Smooth muscle cell (in vitro differentiated cells): ENCODE measurements around the gene RAC3. TPM values are rescaled to one million over a fixed set of nuclear protein-coding genes. Genes with fewer than 3 reads are reported as not detected.

Experiments used
- DNase-seq: peaks from one replicate; lab custom pipeline; 2025; ENCODE audit not compliant: unreplicated experiment; lab: John Stamatoyannopoulos, UW
- H2AFZ ChIP-seq: fragments of 200-600 bp; sonication (generic); 2 replicates; pipeline ENCODE4 v1.6.0; 2016; ENCODE audit warnings: antibody characterized with exemption, low read depth, mild to moderate bottlenecking
- H3F3A ChIP-seq: fragments of 200-600 bp; sonication (generic); 2 replicates; pipeline ENCODE4 v1.6.0; 2017; ENCODE audit warnings: antibody characterized with exemption, low read depth
- H3K27ac ChIP-seq: fragments of 200-600 bp; sonication (generic); 2 replicates; pipeline ENCODE4 v1.5.1; 2016; ENCODE audit warnings: low read depth, mild to moderate bottlenecking
- H3K27me3 ChIP-seq: fragments of 200-600 bp; sonication (generic); 2 replicates; pipeline ENCODE4 v1.6.1; 2016; ENCODE audit warnings: low read depth, mild to moderate bottlenecking
- H3K36me3 ChIP-seq: fragments of 200-600 bp; sonication (generic); 2 replicates; pipeline ENCODE4 v1.5.1; 2016; ENCODE audit warnings: low read depth
- H3K4me1 ChIP-seq: fragments of 200-600 bp; sonication (generic); 2 replicates; pipeline ENCODE4 v1.5.1; 2016; ENCODE audit warnings: low read depth
- H3K4me2 ChIP-seq: fragments of 200-600 bp; sonication (generic); 2 replicates; pipeline ENCODE4 v1.6.0; 2016; ENCODE audit warnings: mild to moderate bottlenecking
- H3K4me3 ChIP-seq: fragments of 200-600 bp; sonication (generic); 2 replicates; pipeline ENCODE4 v1.5.1; 2016; ENCODE audit warnings: mild to moderate bottlenecking
- H3K79me2 ChIP-seq: fragments of 200-600 bp; sonication (generic); 2 replicates; pipeline ENCODE4 v1.6.0; 2016; ENCODE audit warnings: low read depth, mild to moderate bottlenecking
- H3K9ac ChIP-seq: fragments of 200-600 bp; sonication (generic); 2 replicates; pipeline ENCODE4 v1.6.0; 2016; ENCODE audit warnings: low read depth
- H3K9me3 ChIP-seq: fragments of 200-600 bp; sonication (generic); replicated peaks from 2 replicates; pipeline ENCODE4 v1.5.1; 2016; ENCODE audit warnings: low read depth
- H4K20me1 ChIP-seq: fragments of 200-600 bp; sonication (generic); 2 replicates; pipeline ENCODE4 v1.6.0; 2016; ENCODE audit warnings: low read depth
- WGBS: methylation state at CpG from one replicate; pipeline ENCODE4 v1.1.7; 2016; ENCODE audit warnings: low lambda C conversion rate; 5-methylcytosine and 5-hydroxymethylcytosine counted together
- polyA plus RNA-seq: library from polyadenylated mRNA; unstranded; fragments of >200 nt; fragmentation: Nextera tagmentation; extraction: Ambion mirVana; gene quantifications from 2 replicates; pipeline ENCODE4 v1.2.1, GENCODE V29; 2016
- total RNA-seq: library from RNA; depleted of rRNA; stranded (reverse); fragments of >200 nt; gene quantifications from 2 replicates; pipeline ENCODE4 v1.2.3, GENCODE V29; 2014
- TF ChIP-seq, protein P1 (sequence below): fragments of 200-600 bp; sonication (generic); IDR thresholded peaks from 2 replicates; pipeline ENCODE4 v1.5.1; 2017; ENCODE audit warnings: borderline replicate concordance, mild to moderate bottlenecking, antibody characterized with exemption; ENCODE audit not compliant: insufficient read depth, poor library complexity, severe bottlenecking

Gene RAC3
- total and polyA plus RNA-seq, 2 experiments from 2014 or later = 15.3 to 33.0 TPM

DNA sequence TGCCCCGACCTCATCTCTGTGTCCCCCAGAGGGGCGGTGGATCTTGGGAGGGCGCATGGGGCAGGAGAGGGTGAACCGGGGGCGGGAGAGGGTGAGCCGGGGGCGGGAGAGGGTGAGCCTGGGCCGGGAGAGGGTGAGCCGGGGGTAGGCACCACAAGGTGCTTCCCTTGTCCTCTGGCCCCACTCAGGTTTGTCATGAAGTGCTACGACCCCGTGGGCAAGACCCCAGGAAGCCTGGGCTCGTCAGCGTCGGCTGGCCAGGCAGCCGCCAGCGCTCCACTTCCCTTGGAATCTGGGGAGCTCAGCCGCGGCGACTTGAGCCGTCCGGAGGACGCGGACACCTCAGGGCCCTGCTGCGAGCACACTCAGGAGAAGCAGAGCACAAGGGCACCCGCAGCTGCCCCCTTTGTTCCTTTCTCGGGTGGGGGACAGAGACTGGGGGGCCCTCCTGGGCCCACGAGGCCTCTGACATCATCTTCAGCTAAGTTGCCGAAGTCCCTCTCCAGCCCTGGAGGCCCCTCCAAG, 35.2 kb upstream of the RAC3 start:
- H3K4me2 ChIP-seq = no peak overlapping the region
- H3K4me1 ChIP-seq = peaks cover 25% of the 10 kb centered on the region
- H3K4me3 ChIP-seq = no peak overlapping the region
- H3K36me3 ChIP-seq = no peaks in the 10 kb centered on the region
- H3K27ac ChIP-seq = no peak overlapping the region
- peaks cover 17% of the 10 kb centered on the region for H4K20me1 ChIP-seq
- no peak overlapping the region for H3K9ac ChIP-seq
- H3K27me3 ChIP-seq = no peaks in the 10 kb centered on the region
- TF ChIP-seq, protein P1, sequence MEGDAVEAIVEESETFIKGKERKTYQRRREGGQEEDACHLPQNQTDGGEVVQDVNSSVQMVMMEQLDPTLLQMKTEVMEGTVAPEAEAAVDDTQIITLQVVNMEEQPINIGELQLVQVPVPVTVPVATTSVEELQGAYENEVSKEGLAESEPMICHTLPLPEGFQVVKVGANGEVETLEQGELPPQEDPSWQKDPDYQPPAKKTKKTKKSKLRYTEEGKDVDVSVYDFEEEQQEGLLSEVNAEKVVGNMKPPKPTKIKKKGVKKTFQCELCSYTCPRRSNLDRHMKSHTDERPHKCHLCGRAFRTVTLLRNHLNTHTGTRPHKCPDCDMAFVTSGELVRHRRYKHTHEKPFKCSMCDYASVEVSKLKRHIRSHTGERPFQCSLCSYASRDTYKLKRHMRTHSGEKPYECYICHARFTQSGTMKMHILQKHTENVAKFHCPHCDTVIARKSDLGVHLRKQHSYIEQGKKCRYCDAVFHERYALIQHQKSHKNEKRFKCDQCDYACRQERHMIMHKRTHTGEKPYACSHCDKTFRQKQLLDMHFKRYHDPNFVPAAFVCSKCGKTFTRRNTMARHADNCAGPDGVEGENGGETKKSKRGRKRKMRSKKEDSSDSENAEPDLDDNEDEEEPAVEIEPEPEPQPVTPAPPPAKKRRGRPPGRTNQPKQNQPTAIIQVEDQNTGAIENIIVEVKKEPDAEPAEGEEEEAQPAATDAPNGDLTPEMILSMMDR = no peak
- H2AFZ ChIP-seq = no peak overlapping the region
- H3K79me2 ChIP-seq = peaks cover 6% of the 10 kb centered on the region
- no peaks in the 10 kb centered on the region for H3F3A ChIP-seq
- 96% methylated on average over 22 of the region's 28 CpGs for WGBS
- DNase-seq = no peak
- no peaks in the 10 kb centered on the region for H3K9me3 ChIP-seq

DNA sequence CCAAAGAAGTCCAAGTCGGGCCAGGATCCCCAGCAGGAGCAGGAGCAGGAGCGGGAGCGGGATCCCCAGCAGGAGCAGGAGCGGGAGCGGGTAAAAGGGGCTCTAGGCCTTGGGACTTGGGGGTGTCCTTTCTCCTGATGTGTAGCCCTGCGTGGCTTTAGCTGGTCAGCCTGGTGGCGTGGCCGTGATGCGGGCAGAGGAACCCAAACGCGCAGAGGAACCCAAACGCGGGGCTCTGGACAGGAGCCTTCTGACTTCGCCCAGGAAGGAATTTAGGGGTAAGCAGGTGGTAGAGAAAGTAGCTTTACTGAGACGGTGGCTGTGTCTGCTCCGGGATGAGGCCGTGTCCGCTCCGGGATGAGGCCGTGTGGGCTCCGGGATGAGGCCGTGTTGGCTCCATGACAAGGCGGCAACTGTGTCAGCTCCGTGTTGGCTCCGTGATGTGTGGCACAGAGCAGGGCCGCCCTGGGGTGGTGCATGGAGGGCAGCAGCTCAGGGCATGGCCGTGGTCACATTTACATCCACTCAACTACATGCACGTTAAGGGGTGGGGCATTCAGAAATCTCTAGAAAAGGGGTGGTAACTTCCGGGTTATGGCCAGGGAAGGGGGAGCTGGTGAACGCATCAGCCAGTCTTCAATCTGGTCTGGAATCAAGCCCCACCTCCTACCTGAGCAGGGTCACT, 34.6 kb upstream of the RAC3 start:
- no peaks in the 10 kb centered on the region for H3K27me3 ChIP-seq
- no peaks in the 10 kb centered on the region for H3F3A ChIP-seq
- no peak overlapping the region for H3K9ac ChIP-seq
- WGBS = 94% methylated on average over 30 of the region's 30 CpGs
- H3K79me2 ChIP-seq = peaks cover 6% of the 10 kb centered on the region
- H3K36me3 ChIP-seq = no peaks in the 10 kb centered on the region
- H3K4me1 ChIP-seq = peaks cover 20% of the 10 kb centered on the region
- no peak overlapping the region for H2AFZ ChIP-seq
- peaks cover 12% of the 10 kb centered on the region for H4K20me1 ChIP-seq
- DNase-seq = no peak
- TF ChIP-seq, protein P1 = no peak
- no peaks in the 10 kb centered on the region for H3K9me3 ChIP-seq
- H3K4me3 ChIP-seq = no peak overlapping the region
- no peak overlapping the region for H3K4me2 ChIP-seq
- no peak overlapping the region for H3K27ac ChIP-seq

DNA sequence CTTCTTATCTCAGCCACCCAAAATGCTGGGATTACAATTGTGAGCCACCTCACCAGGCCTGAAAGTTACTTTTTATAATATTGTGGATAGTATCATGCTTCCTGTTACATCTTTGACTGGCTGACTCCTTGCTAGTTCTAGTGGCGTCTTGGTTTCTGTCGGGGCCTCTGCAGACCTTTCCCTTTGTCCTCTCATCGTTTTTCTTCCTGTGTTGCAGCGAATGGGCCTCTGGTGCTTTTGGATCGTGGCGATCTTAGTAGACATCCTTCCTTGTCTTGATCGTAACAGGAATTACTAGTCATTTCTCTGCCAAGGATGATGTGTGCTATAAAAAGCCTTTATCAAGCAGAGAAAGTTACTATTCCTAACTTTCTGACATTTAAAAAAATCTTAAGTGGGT, 33.3 kb upstream of the RAC3 start:
- H3K79me2 ChIP-seq = no peaks in the 10 kb centered on the region
- H4K20me1 ChIP-seq = peaks cover 4% of the 10 kb centered on the region
- TF ChIP-seq, protein P1 = no peak
- peaks cover 11% of the 10 kb centered on the region for H3F3A ChIP-seq
- H3K4me1 ChIP-seq = peaks cover 9% of the 10 kb centered on the region
- no peaks in the 10 kb centered on the region for H3K9me3 ChIP-seq
- H3K4me2 ChIP-seq = no peak overlapping the region
- 92% methylated on average over 7 of the region's 7 CpGs for WGBS
- H3K9ac ChIP-seq = no peak overlapping the region
- no peaks in the 10 kb centered on the region for H3K27me3 ChIP-seq
- no peak overlapping the region for H3K4me3 ChIP-seq
- no peaks in the 10 kb centered on the region for H3K36me3 ChIP-seq
- no peak for DNase-seq
- no peak overlapping the region for H2AFZ ChIP-seq
- H3K27ac ChIP-seq = no peak overlapping the region
